Stimulated activated naive CD8-positive, alpha-beta T cell treated with anti-CD3 and anti-CD28 coated beads, Interleukin-15, amount 100 ng/mL, for 72 hours (primary cell): ENCODE data around the gene PRICKLE1.

Experiments
- ATAC-seq: fragments of 150-1000 bp; cut with Tn5 transposase; 2 replicates; pipeline ENCODE4 v1.10.0; 2021; ENCODE audit warnings: mild to moderate bottlenecking, moderate library complexity
- DNase-seq, 2 donors: peaks; one replicate each; pipeline ENCODE4 v3.0.0; 2021 to 2022
- H3K27ac Mint-ChIP-seq, 2 donors: one replicate each; pipeline ENCODE4 v1.8.0; 2022; ENCODE audit warnings: mild to moderate bottlenecking in 2 of 2, mixed read lengths in 2 of 2, moderate library complexity in 2 of 2
- H3K27me3 Mint-ChIP-seq: one replicate; pipeline ENCODE4 v1.8.0; 2022; ENCODE audit warnings: mixed read lengths
- H3K4me1 Mint-ChIP-seq: one replicate; pipeline ENCODE4 v1.8.0; 2022; ENCODE audit warnings: mild to moderate bottlenecking, mixed read lengths
- H3K4me3 Mint-ChIP-seq, 2 donors: one replicate each; pipeline ENCODE4 v1.8.0; 2022; ENCODE audit warnings: mild to moderate bottlenecking in 2 of 2, mixed read lengths in 2 of 2, moderate library complexity in 1 of 2
- H3K9me3 Mint-ChIP-seq, 2 donors: one replicate each; pipeline ENCODE4 v1.8.0; 2022; ENCODE audit warnings: mixed read lengths in 2 of 2

Gene PRICKLE1

GRCh38 chr12:42496886-42497285, 92.7 kb downstream of the PRICKLE1 start:
- H3K4me3 Mint-ChIP-seq: no peak overlapping the region
- ATAC-seq: no peak
- H3K27ac Mint-ChIP-seq: no peak overlapping the region

GRCh38 chr12:42495244-42495643, 94.3 kb downstream of the PRICKLE1 start:
- H3K4me3 Mint-ChIP-seq: no peak overlapping the region
- no peak for DNase-seq
- H3K27ac Mint-ChIP-seq: no peak overlapping the region
- no peak for ATAC-seq
- H3K27me3 Mint-ChIP-seq: peaks cover 16% of the 10 kb centered on the region
- no peaks in the 10 kb centered on the region for H3K4me1 Mint-ChIP-seq
- H3K9me3 Mint-ChIP-seq: no peaks in the 10 kb centered on the region

More at GRCh38 chr12:42496886-42497285, 92.7 kb downstream of the PRICKLE1 start:
- H3K4me1 Mint-ChIP-seq: no peaks in the 10 kb centered on the region
- no peak for DNase-seq
- no peaks in the 10 kb centered on the region for H3K9me3 Mint-ChIP-seq
- peaks cover 16% of the 10 kb centered on the region for H3K27me3 Mint-ChIP-seq

GRCh38 chr12:42492267-42492666, 97.3 kb downstream of the PRICKLE1 start:
- no peak overlapping the region for H3K27ac Mint-ChIP-seq
- H3K4me1 Mint-ChIP-seq: no peaks in the 10 kb centered on the region
- ATAC-seq (no peak), DNase-seq (no peak)
- no peak overlapping the region for H3K4me3 Mint-ChIP-seq
- peaks cover 26% of the 10 kb centered on the region for H3K27me3 Mint-ChIP-seq
- H3K9me3 Mint-ChIP-seq: no peaks in the 10 kb centered on the region

- H3K9me3 Mint-ChIP-seq: no peaks in the 10 kb centered on the region
- ATAC-seq: no peak
- H3K27ac Mint-ChIP-seq: no peak overlapping the region
- peaks cover 39% of the 10 kb centered on the region for H3K27me3 Mint-ChIP-seq
- H3K4me1 Mint-ChIP-seq: no peaks in the 10 kb centered on the region
- no peak for DNase-seq
- no peak overlapping the region for H3K4me3 Mint-ChIP-seq
Measured at GRCh38 chr12:42490261-42490842, 99.2 kb downstream of the PRICKLE1 start.

GRCh38 chr12:42486407-42486806, 103.1 kb downstream of the PRICKLE1 start:
- no peak overlapping the region for H3K4me3 Mint-ChIP-seq
- DNase-seq: no peak
- H3K4me1 Mint-ChIP-seq: peaks cover 11% of the 10 kb centered on the region
- H3K27me3 Mint-ChIP-seq: peaks cover 67% of the 10 kb centered on the region
- H3K27ac Mint-ChIP-seq: no peak overlapping the region
- no peak for ATAC-seq
- H3K9me3 Mint-ChIP-seq: no peaks in the 10 kb centered on the region

- H3K4me1 Mint-ChIP-seq: peaks cover 11% of the 10 kb centered on the region
- DNase-seq: no peak
- no peak overlapping the region for H3K4me3 Mint-ChIP-seq
- H3K9me3 Mint-ChIP-seq: no peaks in the 10 kb centered on the region
- no peak for ATAC-seq
- H3K27ac Mint-ChIP-seq: no peak overlapping the region
- H3K27me3 Mint-ChIP-seq: peaks cover 73% of the 10 kb centered on the region
Measured at GRCh38 chr12:42485823-42486222, 103.7 kb downstream of the PRICKLE1 start.

GRCh38 chr12:42484996-42485395, 104.5 kb downstream of the PRICKLE1 start:
- Mint-ChIP-seq H3K4me1 (peaks cover 11% of the 10 kb centered on the region), H3K27ac (no peak overlapping the region), H3K4me3 (no peak overlapping the region), H3K27me3 (peaks cover 81% of the 10 kb centered on the region), H3K9me3 (no peaks in the 10 kb centered on the region)
- no peak for ATAC-seq
- DNase-seq: no peak

- no peaks in the 10 kb centered on the region for H3K9me3 Mint-ChIP-seq
- peak; percentile 14 to 34 for DNase-seq
- H3K27me3 Mint-ChIP-seq: peaks cover 96% of the 10 kb centered on the region
- peak overlapping the region; percentile 81 to 95 for H3K4me3 Mint-ChIP-seq
- ATAC-seq: peak; percentile 57
- H3K27ac Mint-ChIP-seq: peak overlapping the region in 1 of 2 donors; percentile 77
- H3K4me1 Mint-ChIP-seq: peaks cover 11% of the 10 kb centered on the region
Measured at GRCh38 chr12:42483521-42483790, 106.1 kb downstream of the PRICKLE1 start.

- Mint-ChIP-seq H3K27ac (no peak overlapping the region), H3K27me3 (peaks cover 96% of the 10 kb centered on the region), H3K9me3 (no peaks in the 10 kb centered on the region), H3K4me1 (peaks cover 11% of the 10 kb centered on the region), H3K4me3 (peak overlapping the region; percentile 81 to 82)
- DNase-seq (peak; percentile 57 to 72), ATAC-seq (peak; percentile 86)
Measured at GRCh38 chr12:42482748-42483520, 106.6 kb downstream of the PRICKLE1 start.

GRCh38 chr12:42482041-42482747, 107.4 kb downstream of the PRICKLE1 start:
- Mint-ChIP-seq H3K27ac (no peak overlapping the region), H3K4me1 (peaks cover 11% of the 10 kb centered on the region), H3K9me3 (no peaks in the 10 kb centered on the region), H3K27me3 (peaks cover 90% of the 10 kb centered on the region), H3K4me3 (peak overlapping the region; percentile 81 to 82)
- DNase-seq: no peak
- ATAC-seq: no peak

GRCh38 chr12:42481368-42481767, 108.2 kb downstream of the PRICKLE1 start:
- Mint-ChIP-seq H3K9me3 (no peaks in the 10 kb centered on the region), H3K4me1 (peaks cover 11% of the 10 kb centered on the region), H3K27ac (no peak overlapping the region), H3K27me3 (peaks cover 82% of the 10 kb centered on the region), H3K4me3 (no peak overlapping the region)
- DNase-seq (no peak), ATAC-seq (no peak)

- Mint-ChIP-seq H3K4me1 (no peaks in the 10 kb centered on the region), H3K9me3 (no peaks in the 10 kb centered on the region), H3K27ac (no peak overlapping the region), H3K27me3 (peaks cover 59% of the 10 kb centered on the region), H3K4me3 (no peak overlapping the region)
- ATAC-seq: no peak
- DNase-seq: no peak
Measured at GRCh38 chr12:42477941-42478340, 111.6 kb downstream of the PRICKLE1 start.

- ATAC-seq (no peak), DNase-seq (no peak)
- no peak overlapping the region for H3K4me3 Mint-ChIP-seq
- no peak overlapping the region for H3K27ac Mint-ChIP-seq
- H3K27me3 Mint-ChIP-seq: peaks cover 59% of the 10 kb centered on the region
- no peaks in the 10 kb centered on the region for H3K9me3 Mint-ChIP-seq
- H3K4me1 Mint-ChIP-seq: peaks cover under 1% of the 10 kb centered on the region
Measured at GRCh38 chr12:42475106-42475505, 114.4 kb downstream of the PRICKLE1 start.

GRCh38 chr12:42474391-42474790, 115.2 kb downstream of the PRICKLE1 start:
- peaks cover 8% of the 10 kb centered on the region for H3K4me1 Mint-ChIP-seq
- no peak for ATAC-seq
- peaks cover 58% of the 10 kb centered on the region for H3K27me3 Mint-ChIP-seq
- DNase-seq: no peak
- no peak overlapping the region for H3K27ac Mint-ChIP-seq
- no peak overlapping the region for H3K4me3 Mint-ChIP-seq
- H3K9me3 Mint-ChIP-seq: no peaks in the 10 kb centered on the region

GRCh38 chr12:42473561-42473960, 116.0 kb downstream of the PRICKLE1 start:
- ATAC-seq (no peak), DNase-seq (no peak)
- H3K4me3 Mint-ChIP-seq: no peak overlapping the region
- no peak overlapping the region for H3K27ac Mint-ChIP-seq
- no peaks in the 10 kb centered on the region for H3K9me3 Mint-ChIP-seq
- peaks cover 58% of the 10 kb centered on the region for H3K27me3 Mint-ChIP-seq
- peaks cover 16% of the 10 kb centered on the region for H3K4me1 Mint-ChIP-seq

GRCh38 chr12:42473130-42473529, 116.4 kb downstream of the PRICKLE1 start:
- Mint-ChIP-seq H3K27me3 (peaks cover 58% of the 10 kb centered on the region), H3K27ac (no peak overlapping the region), H3K9me3 (no peaks in the 10 kb centered on the region), H3K4me3 (no peak overlapping the region), H3K4me1 (peaks cover 20% of the 10 kb centered on the region)
- DNase-seq (no peak), ATAC-seq (no peak)
